HG03520 (cell line): ENCODE measurements around the gene SART1.
"Not testable (repeated sequence)": the region's sequence is repeated elsewhere in the genome, so short reads cannot be mapped to it uniquely, and the experiment has no call there.

Experiments used
- ATAC-seq: cut with Tn5 transposase; IDR thresholded peaks from one replicate; pipeline ENCODE4 v1.9.1; 2021; ENCODE audit warnings: mild to moderate bottlenecking, moderate library complexity; ENCODE audit not compliant: unreplicated experiment

Gene SART1

DNA sequence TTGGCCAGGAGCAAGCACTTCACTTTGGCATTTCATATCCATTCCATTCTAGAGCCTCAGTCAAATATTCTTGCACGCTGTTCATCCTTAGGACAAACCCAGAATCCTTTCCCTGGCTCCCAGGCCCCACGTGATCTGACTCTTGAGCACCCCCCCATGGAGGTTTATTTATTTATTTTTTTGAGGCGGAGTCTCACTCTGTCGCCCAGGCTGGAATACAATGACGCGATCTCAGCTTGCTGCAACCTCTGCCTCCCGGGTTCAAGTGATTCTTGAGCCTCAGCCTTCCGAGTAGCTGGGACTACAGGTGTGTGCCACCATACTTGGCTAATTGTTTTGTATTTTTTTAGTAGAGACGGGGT lies 29.0 kb upstream of the SART1 start:
- ATAC-seq = no peak

DNA sequence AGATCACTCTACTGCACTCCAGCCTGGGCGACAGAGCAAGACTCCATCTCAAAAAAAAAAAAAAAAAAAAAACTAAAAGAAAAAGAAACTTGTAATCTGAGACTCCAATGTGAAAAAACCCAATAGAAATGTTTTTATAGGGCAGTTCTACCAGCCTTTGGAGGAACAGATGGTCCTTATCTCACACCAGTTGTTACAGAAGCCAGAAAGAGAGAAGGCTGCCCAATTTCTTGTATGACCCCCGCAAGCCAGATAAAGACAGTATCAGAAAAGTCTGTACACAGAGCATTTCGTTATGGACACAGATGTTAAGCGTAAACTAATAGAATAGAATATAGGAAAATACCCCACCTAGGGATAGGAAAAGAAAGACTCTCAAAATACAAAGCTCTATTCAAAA lies 27.5 kb upstream of the SART1 start:
- ATAC-seq = no peak

DNA sequence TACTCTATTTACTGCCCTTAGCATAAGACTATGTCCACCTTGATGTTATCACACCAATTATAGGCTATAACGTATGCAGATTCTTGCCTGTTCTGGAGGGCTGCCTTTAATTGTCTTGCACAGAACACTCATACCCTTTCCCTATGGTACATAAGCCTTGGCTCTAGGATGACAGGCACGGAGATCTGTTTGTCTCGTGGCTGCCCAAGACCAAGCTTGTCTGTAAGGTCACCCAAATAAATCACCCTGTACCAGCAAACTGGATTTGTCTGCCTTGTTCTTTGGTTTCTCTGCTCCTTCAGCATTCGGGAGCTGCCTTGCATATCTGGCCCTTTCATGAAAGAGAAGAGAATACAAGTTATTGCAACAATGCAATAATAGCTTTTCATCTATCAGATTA lies 23.8 kb upstream of the SART1 start:
- ATAC-seq = no peak

DNA sequence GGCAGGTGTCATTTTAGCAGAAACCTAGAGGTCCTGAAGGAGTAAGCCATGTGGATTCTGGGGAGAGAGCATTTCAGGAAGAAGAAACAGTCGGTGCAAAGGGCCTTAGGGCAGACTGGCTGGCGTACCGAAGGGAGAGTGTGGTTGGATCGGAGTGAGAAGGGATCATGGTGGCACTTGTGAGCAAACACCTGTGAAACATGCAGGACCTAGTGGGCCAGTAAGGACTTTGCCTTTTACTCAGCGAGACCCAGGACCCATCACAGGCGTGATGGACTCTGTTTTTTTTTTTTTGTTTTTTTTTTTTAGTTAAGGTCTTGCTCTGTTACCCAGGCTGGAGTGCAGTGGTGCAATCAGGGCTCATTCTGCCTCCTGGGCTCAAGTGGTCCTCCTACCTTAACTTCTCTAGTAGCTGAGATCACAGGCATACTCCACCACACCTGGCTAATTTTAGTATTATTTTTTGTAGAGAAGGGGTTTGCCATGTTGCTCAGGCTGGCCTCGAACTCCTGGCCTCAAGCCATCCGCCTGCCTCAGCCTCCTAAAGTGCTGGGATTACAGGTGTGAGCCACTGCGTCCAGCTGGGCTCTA lies 19.7 kb upstream of the SART1 start:
- ATAC-seq = no peak

DNA sequence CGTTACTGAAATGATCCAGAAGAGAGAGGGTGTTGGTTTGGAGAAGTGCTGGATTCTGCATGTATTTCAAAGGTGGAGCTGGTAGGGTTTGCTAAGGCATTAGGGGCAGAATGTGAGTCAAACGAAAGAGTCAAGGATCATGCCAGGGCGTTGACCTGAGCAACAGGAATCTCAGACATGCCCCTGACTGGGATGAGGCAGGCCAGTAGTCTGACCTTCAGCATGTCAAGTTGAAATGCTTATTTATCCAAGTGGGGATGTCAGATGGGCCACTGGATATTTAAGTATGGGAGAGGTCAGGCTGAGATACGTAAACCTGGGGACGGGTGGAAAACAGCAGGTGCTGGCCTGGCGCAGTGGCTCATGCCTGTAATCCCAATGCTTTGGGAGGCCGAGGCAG lies 19.0 kb upstream of the SART1 start:
- no peak for ATAC-seq

DNA sequence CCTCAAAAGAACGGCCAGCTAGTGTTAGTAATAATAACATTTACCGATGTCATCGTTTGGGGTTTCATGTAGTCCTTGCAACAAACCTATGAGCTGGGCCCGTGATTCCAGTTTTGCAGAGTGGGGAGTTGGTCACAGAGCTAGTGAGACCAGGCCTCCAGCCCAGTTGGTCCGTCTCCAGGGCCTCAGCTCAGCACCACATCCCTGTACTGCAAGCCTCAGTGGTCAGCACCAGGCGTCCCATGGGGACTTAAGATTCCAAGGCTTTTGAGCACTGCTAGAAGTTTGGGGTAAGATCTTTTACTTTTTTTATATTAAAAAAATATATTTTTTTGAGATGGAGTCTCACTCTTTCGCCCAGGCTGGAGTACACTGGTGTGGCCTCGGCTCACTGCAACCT lies 17.3 kb upstream of the SART1 start:
- ATAC-seq = no peak

DNA sequence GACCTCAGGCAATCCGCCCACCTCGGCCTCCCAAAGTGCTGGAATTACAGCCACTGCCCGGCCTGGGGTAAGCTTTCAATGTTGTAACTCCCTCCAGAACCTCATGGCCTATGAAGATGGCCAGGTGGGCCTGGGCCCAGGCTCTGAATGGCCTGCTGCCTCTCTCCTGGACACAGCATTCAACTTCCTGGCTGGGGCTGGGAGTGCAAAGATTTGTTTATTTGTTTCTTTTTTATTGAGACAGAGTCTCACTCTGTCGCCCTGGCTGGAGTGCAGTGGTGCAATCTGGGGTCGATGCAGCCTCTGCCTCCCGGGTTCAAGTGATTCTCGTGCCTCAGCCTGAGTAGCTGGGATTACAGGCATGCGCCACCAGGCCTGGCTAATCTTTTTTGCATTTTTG lies 16.8 kb upstream of the SART1 start:
- ATAC-seq = no peak

DNA sequence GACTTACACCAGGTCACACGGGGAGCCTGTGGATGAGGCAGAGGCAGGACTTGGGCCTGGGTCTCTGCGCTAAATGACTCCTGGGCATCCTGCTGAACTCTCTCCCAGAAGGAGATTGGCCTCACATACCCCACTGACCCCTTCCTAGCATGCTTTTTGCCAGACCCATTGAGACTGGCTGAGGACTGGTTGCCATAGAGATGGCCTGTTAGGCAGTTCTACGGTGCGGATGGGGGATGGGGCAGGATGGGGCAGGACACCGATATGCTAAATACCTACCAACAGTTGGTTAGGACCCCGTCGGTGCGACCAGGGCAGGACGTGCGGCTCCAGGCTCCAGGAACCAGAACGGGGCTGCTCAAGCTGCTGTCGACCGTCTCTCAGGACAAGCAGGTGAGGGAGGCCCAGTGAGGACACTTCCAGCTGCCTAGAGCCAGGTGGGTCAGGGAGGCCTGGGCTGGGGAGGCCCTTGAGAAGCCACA lies 16.1 kb upstream of the SART1 start, which contains the start of gene TSGA10IP:
TSS of gene TSGA10IP (plus strand) at position 51 of the 482 bp plus-strand sequence. CDS start at position 247, 196 bp downstream.
- no peak for ATAC-seq

DNA sequence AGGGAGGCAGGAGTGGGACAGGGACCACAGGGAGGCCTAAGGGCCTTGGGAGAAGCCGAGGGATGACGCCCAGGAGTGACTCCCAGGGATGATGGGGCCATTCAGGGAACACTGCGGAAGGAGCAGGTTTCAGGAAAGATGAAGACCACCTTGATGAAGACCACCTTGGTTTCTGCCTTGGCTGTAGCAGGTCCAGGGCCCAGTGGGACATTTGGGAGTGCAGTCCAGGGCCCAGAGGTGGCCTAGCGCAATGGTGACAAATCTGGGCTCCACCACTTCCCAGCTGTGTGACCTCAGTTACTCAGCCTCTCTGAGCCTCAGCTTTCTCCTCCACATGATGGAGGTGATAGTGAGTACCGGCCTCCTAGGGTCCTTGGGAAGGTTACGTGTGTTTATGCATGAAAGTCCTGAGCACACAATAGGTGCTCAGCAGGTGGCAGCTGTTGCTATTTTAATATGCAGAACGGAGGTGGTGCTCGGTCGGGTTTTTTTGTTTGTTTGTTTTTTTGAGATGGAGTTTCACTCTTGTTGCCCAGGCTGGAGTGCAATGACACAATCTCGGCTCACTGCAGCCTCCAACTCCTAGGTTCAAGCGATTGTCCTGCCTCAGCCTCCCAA lies 15.5 kb upstream of the SART1 start:
- ATAC-seq = no peak

DNA sequence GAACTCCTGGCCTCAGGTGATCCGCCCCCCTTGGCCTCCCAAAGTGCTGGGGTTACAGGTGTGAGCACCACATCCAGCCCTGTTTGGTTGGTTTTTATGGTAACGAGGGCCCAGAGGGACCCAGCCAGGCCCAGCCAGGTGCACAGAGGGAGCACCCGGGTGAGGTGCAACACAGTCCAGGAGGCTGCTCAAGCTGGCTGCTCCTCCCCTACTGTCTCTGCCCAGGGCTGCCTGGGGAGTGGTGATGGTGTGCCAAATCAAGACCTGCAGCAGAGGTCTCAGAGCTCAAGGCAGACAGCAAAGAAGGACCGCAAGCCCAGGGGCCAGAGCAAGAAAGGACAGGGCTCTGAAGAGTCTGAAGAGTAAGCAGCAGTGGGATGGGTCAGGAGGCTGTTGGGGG lies 14.9 kb upstream of the SART1 start:
- ATAC-seq = no peak

DNA sequence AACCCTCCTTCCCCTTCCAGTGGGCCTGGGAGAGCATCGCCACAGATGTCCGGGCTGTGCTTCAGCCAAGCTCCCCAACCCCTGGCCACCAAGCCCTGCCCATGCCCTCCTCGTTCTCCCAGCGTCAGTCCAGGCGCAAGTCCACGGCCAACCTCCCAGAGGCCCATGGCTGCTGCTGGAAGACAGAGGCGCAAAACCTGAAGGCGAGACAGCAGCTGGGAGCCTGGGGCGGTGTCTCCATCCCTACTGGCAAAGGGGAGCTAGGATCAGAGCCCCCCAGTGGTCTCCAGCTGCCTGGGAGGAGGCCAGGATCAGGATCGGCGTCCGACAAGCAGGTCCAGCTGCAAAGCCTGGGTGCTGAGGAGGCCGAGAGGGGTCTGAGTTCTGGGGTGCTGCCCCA lies 14.4 kb upstream of the SART1 start:
- no peak for ATAC-seq

DNA sequence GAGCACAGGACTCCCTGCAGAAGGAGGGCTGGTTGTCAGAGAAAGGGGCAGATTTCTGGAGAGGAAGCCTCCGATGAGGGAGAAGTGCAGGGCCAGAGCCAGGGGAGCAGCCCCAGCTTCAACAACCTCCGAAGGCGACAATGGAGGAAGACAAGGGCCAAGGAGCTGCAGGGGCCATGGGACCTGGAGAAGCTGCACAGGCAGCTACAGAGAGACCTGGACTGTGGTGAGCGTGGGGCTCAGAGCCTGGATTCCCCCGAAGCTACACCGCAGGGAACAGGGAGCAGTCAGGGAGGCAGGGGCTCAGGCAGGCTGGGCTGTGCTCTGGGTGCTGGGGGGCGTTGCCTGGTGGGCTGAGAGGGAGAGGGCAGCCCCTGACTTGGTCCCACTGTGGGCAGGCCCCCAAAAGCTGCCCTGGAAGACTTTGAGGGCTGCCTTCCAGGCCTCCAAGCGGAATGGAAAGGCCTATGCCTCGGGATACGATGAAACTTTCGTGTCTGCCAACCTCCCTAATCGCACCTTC lies 13.9 kb upstream of the SART1 start:
- no peak for ATAC-seq

DNA sequence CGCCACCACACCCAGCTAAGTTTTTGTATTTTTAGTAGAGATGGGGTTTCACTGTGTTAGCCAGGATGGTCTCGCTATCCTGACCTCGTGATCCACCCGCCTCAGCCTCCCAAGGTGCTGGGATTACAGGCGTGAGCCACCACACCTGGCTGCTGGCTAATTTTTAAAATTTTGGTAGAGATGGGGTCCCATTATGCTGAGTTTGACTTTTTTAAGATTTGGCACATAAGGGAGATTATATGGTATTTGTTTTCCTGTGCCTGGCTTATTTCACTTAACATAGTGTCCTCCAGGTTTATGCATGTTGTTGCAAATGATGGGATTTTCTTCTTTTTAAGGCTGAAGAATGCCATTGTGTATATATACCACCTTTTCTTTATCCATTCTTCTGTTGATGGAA lies 10.8 kb upstream of the SART1 start:
- not testable (repeated sequence) for ATAC-seq

DNA sequence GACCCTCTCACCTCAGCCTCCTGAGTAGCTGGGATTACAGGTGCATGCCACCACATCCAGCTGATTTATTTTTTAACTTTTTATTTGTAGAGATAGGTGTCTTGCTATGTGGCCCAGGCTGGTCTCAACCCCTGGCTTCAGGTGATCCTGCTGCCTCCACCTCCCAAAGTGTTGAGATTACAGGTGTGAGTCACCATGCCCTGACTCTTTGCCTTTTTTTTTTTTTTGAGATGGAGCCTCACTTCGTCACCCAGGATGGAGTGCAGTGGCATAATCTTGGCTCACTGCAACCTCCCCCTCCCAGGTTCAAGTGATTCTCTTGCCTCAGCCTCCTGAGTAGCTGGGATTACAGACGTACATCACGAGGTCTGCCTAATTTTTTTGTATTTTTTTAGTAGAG lies 9.9 kb upstream of the SART1 start:
- ATAC-seq = not testable (repeated sequence)

DNA sequence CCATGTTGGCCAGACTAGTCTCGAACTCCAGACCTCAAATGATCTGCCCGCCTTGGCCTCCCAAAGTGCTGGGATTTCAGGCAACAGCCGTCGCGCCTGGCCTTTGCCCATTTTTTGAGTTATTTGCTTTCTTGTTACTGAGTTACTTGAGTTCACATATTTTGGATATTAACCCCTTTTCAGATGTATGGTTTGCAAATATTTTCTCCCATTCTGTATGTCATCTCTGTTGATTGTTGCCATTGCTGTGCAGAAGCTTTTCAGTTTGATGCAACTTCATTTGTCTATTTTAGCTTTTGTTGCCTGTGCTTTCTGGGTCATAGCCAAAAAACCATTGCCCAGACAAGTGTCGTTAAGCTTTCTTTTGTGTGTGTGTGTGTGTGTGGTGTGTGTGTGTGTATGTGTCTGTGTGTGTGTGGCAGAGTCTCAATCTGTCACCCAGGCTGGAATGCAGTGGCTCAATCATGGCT lies 9.4 kb upstream of the SART1 start:
- ATAC-seq = no peak

DNA sequence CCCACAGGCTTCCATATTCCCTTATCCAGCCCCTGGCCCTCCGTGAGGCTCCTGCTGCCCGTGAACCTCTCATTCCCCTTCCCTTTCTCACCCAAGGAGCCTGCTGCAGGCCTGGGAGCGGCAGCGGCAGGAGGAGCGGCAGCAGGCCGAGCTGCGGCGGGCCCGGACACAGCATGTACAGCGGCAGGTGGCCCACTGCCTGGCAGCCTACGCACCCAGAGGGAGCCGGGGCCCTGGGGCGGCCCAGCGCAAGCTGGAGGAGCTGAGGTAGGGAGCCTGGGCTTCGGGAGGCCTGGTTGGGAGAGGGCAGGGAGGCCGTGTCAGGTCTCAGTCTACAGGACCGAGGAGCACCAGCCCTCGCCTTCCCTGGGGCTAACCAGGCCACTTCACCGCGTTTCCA lies 8.1 kb upstream of the SART1 start:
- ATAC-seq = no peak

DNA sequence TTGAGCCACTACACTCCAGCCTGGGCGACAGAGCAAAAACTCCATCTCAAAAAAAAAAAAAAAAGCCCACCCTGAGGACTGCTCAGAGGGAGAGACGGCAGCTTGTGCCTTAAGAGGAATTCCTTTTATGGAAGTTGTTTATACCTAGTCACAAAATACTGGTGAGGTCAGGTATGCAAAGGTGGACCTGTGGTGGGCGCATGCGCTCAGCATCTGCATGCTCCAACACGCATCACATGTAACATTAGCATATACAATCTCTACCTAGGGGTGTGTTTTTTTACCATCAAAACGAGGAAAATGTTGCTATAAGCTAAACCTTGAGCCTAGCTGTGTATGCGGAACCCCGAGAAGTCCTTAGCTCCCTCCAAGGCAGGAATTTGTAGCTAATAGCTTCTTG lies 6.8 kb upstream of the SART1 start:
- ATAC-seq = no peak

DNA sequence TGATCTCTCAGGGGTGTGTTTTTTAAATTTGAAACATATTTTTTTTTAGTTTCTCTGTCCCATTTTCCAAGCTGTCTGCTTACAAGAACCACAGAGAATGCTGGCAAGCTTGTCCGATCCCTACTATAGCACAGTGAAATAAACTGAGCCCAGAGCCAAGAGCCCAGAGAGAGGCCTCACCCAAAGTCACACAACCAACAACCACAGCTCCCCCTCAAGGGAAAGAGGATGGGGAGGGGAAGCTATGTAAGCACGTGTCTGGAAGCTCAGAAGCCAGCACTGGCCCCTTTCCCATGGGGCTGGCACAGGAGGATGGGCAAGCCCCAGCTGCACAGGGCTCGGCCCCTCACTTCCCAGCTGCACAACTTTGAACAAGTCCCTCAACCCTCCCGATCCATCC lies 3.2 kb upstream of the SART1 start:
- ATAC-seq = no peak

DNA sequence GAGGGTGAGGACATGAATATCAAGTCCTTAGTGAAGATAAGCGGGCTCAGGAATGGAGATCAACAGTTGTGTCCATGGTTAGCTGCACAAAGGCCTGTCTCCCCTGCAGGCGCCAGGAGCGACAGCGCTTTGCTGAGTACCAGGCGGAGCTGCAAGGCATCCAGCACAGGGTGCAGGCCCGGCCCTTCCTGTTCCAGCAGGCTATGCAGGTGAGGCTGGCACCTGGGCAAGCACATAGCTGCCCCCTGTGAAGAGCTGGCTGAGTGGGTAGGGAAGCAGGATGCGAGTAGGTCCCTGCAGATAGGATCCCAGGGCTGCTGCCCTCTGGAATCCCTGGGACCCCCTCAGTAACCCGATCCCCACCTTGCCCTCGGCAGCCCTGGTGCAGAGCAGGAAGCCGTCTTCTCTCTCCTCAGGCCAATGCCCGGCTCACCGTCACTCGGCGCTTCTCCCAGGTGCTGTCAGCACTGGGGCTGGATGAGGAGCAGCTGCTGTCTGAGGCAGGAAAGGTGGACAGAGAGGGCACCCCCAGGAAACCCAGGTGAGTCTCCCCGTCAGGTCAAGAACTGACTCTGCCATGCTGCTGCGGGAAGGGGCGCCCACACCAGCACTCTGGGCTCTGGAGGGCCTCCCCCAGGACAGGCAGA lies 2.6 kb upstream of the SART1 start:
- no peak for ATAC-seq

DNA sequence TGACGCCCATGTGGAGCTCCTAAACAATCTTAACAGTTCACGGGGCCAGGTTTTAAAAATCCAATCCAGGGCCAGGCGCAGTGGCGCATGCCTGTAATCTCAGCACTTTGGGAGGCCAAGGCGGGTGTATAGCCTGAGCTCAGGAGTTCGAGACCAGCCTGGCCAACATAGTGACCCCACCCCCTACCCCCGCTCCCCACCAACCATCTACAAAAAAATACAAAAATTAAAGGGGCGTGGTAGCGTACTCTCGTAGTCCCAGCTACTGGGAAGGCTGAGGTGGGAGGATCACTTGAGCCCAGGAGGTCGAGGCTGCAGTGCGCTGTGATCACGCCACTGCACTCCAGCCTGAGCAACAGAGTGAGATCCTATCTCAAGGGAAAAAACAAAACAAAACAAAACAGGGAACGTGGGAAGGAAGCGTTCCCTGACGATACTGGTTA lies 689 bp upstream of the SART1 start:
- no peak for ATAC-seq

DNA sequence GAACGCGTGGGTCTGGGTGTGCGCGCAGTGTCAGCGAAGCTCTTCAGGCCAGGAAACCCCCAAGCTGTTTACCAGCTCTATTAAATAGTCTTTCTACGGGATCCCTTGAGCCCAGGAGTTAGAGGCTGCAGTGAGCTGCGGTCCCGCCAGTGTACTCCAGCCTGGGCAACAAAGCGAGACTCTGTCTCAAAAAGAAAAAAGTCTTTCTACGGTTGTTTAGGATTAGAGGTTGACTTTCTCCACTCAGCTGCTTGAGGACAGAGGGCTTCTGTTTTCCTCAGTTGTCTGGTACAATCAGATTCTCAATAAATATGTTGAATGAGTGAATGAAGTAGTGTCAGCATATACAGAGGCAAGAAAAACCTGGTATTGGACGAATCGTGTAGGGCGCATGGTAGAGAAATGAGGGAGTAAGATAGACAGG lies 619 bp downstream of the SART1 start:
- ATAC-seq = no peak

DNA sequence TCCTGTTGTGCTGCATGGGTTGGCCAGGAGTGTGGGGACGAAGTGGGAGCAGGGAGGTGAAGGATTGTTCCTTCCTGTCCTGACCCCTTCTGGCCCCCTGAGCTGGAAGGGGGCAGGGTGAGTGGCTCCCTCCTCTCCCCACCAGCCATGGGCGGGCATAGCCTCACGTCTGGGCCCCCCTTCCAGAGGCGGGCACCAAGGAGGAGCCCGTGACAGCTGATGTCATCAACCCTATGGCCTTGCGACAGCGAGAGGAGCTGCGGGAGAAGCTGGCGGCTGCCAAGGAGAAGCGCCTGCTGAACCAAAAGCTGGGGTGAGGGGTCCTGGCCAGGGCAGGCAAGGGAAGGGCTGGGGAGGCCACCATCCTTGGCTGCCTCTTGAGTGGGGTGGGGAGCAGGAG lies 3.4 kb downstream of the SART1 start:
- no peak for ATAC-seq
